Measurements from ENCODE around the gene SIAH3.
"Not testable (repeated sequence)": the region's sequence is repeated elsewhere in the genome, so short reads cannot be mapped to it uniquely, and the experiment has no call there.

The SIAH3 gene

DNA sequence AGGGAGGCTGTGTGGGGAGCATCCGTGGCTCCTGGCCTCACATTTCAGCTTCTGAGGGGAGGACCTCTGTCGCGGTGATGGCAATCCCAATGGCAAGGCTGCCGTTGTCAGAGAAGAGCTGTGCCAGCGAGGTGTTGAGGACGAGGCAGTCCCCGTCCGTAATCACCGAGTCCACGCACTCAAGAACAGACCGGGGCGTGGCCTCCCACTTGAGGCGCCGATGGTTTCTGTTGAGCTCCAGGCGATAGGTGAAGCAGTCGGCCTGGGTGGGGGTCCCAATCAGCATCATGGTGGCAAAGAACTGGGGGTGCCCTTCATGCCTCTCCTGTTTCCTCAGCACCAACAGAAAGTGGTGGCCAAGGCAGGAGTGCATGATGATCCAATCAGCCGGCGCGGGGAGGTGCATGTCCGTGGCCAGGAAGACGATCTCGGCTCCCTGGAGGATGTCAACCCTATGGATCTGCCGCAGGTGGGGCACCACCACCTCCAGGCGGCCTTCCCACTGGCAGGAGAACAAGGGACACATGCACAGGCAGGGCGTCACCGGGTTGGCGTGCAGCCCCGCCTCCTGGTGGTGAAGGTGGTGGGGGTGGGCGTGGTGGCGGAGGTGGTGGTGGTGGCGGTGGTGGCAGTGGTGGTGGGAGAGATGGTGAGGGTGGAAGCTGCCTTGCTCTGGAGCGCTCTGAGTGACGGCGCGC is 68.1 kb downstream of the SIAH3 start:
- no peak for DNase-seq (ENCODE audit: low read depth, low spot score)

DNA sequence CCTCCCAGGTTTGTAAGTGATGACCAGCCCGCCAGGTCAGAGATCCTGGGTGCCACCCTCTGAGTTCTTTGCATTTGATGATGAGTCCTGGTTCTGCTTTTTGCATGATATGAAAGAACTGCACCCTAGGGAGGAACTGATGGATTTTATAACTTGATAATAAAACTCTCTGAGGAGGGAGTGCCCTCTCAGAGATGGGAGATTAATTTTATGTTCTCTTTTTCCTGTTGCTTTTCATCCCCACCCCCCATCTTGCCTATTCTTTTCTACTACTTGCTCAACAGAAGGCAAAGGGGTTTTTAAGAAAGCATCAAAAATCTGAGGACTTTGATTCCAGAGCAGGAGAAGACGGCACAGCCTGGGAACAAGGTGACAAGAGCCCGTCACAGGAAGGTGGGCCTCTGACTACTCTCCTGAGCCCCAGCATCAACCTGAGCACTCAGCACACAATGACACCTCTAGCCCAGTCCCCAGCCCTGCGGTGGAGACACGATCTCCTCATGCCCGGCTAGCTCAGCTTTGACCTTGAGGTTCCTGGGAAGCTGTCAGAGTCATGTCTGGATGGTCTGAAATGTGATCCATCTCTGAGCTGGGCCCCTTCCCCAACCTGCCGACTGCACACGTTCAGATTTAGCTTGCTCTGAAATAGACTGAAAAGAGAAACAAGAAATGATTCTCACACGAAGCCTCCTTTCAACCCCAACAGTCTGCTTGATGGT is 69.1 kb downstream of the SIAH3 start:
- no peak for DNase-seq (ENCODE audit: low read depth, low spot score)

DNA sequence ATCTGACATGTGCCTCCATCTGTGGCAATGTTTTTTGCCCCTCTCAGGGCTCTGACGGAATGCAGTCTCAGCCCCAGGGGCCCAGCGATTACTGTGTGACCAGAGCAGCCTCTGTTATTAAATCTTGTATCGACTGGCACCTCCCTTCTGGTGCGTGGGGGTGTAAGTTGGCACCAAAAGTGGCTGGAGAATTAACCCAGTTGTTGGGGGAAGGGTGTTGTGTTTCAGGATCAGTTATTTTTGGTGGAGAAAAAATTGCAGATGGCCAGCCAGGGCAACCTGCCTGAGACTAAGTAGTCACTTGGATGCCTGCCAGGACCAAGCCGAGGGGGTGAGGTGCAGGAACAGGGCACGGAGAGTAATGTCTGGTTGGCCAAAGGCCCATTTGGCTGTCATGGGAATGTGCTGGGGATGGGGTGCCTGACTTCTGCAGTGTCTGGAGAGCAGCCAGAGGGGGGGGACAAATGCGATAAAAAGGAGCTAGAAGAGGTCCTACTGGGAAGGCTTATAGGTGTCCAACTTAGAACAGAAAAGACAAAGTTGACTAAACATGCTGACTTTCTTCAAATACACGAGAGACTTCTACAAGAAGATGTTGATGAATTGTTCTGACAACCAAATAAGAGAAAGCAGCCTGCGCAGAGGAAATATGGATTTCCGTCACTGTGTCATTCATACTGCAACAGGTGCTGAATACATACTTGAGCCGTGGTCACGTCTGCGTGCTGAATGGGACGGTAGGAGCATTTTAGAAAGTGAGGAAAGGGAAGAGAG is 69.8 kb downstream of the SIAH3 start:
- DNase-seq (ENCODE audit: low read depth, low spot score) = no peak

DNA sequence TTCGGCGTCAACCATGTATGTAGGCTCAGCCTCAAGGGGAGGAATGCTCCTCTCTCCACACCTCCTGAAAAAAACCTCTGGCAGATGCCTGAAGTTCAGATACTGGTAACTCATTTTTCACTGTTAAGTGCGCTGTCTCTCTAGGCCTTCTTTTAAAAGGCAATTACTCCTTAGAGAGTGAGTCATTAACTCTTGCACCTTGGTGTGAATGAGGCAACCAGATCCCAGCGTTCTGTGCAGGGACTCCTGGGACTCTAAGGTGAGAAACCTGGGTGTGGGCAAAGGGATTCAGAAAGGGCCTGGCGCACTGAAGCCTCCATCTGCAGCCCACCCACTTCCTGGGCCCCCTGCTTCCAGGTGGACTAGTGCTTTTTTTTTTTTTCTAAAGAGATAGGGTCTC is 71.7 kb downstream of the SIAH3 start:
- DNase-seq (ENCODE audit: low read depth, low spot score) = no peak

DNA sequence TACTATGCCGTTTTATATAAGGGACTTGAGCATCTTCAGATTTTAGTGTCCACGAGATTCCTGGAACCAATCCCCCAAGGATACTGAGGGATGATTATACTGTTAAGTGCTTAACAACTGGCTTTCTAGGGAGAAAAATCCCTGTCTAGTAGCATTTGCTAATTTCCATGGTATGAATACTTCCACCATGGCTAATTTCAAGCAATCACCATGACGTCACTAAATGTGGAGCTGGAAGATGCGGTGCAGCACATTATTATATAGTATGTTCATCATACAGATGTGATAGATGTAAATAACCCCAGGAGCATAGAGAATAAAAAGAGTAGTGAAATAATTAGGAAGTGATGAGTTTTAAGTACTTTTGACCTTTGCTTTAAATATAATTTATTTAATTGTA is 72.7 kb downstream of the SIAH3 start:
- no peak for DNase-seq (ENCODE audit: low read depth, low spot score)

DNA sequence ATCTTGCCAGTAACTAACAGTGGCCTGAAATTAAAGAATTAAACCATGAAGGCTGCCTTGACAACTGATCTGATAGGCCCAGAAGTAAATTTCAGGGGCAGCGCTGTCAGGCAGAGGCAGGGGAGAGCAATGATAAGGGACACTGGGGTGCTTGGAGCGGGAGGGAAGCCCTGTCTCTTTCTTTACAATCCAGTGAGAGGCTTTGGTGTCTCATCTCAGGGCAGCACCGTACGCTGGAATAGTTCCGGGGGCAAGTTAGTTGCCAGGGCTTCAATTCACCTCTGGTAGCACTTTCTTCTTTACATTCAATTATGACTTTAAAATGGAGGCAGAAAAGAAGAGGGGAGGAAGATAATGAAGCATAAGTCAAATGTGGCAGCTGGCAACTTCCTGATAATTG is 74.8 kb downstream of the SIAH3 start:
- no peak for DNase-seq (ENCODE audit: low read depth, low spot score)

DNA sequence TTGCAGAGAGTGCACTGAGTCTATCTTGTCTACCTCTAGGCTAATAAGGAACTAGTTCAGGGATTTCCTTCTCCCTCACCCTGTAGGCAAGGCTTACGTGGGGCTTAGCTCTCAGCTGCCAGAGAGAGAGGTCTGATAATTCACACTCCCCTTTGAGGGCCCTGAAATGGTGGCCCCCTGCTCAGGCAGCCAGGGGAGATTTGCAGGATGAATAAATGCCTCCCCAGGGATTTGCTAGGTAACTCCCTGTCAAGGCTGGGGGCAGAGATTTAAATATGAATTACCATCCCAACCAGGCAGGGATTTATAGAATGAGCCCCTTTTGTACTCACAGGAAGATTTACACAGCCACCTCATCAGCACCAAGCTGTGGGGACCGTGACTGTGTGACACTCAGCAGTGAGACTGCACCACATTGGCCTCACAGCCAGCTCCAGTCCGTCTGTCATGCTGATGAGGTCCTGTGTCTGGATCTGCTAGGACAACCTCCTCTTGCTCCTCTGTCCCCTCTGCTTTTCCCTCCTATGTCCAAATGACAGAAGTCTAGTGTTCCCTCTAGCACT is 76.1 kb downstream of the SIAH3 start:
- DNase-seq (ENCODE audit: low read depth, low spot score) = no peak

DNA sequence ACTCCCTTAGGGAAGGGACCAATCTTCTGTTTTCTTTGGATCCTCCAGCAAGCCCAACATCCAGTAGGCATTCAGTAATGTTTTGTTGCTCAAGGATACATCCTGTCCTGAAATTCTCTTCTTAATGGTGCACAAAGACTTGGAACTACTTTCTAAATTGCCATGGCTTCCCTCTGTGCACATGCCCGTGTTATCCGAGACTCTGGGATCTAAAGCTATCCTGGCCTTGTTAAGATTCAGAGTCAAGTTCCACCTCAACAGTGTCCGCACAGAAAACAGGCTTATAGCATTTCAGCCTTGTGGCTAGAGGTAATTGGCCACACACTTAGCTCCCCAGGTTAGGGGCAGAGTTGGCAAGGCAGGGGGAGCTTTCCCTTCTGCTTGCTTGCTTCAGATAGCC is 77.6 kb downstream of the SIAH3 start:
- DNase-seq (ENCODE audit: low read depth, low spot score) = no peak

DNA sequence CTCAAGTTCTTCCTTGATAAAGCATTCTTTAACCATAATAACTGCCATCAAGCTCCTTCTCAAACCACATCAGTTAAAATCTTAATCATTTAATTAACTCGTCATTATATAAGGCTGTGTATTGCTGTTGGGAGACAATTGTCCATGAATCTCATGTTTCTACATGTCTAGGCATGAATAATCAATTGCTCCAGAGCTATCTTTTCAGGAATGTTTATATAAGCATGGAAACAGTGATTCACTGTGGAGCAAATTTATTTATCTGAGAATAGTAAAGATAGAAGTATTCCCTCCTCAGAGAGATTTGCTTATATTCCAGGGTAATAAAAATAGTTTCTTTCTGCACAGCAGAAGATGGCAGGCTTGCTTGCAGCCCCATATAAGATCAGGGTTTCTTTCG is 78.3 kb downstream of the SIAH3 start:
- DNase-seq (ENCODE audit: low read depth, low spot score) = no peak

DNA sequence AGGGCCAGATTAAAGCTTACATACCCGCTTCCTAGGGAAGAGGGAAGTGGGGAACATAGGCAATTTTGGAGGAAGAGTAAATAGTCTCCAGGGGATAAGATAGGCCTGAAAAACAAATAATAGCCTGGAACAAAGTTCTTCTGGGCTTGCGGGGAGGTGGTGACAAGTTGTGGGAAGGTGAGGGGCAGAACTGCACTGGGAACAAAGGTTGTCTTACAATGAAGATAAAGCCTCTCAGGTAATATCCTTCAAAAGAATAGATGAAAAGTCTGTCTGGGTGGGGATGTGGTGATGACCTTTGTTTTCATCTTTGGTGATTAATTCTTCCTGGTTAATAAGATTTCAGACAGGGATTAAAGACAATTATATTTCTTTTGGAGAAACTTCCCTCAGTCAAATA is 80.7 kb downstream of the SIAH3 start:
- no peak for DNase-seq (ENCODE audit: low read depth, low spot score)

DNA sequence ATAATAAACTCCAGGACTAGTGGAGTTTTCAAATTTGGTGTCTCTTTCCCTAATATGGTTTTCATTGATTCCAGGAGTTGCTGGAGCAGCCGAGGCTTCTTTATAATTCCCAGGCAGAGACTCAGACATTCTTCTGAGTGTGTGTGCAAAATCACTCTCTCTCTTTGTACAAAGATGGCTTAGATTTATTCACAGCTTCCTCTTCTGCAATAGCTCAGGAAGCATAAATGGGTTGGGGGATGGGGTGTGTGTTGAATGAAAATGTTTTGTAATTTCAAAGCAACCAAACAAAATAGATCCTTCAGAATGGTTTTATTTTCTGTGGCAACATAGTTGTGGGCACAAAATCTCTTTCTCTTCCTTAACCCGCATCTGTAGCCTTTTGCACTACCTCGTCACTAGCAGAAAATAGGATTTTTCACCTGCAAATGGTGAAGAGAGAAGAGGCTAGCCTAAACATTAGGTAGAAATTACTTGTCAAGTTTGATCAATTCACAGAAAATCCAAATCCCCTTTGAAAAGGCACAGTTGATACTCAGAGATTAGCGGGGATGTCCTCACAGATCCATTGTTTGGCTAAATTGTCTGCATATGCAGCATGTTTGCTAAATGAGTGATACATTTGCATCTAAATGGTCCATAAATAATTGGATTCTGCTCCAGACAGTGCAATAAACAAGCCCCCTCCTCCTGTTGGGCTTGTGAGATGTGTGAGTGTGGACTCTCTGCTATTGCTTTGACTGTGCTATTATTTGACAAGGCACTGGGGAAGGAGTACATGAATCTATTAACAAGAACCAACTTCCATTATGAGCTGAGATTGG is 82.7 kb downstream of the SIAH3 start:
- DNase-seq (ENCODE audit: low read depth, low spot score) = no peak

DNA sequence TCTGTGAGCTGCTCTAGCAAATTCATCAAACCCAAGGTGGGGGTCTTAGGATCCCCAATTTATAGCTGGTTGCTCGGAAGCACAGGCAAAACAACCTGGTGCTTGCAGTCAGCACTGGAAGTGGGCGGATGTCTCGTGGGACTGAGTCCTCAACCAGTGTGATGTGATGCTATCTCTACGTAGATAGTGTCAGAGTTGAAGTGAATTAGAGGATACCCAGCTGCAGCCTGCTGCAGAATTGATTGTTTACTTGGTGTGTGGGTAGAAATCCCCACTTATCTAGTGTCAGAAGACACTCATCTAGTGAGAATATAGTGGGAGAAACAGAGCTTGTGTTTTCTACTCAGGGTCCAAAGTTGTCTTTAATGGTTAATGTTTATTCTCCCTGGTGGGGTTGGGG is 86.1 kb downstream of the SIAH3 start:
- no peak for DNase-seq (ENCODE audit: low read depth, low spot score)

DNA sequence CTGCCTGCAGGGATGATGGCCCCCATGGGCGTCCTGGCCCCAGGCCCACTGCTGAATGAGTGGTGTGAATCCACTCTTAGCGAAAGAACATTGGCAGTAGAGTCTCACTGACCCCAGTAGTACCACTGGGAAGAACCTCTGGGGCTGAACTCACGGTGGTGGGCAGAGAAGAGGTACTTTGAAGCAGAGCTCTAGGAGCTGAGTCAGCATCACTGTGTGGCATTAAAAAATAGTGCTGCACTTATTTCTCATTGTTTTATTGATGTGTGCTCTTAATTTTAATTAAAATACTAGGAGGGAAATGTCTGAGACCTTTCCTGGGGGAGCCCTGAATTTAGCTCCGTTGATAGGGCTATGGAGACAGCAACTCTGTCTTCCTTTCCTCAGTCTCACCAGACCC is 88.1 kb downstream of the SIAH3 start:
- DNase-seq (ENCODE audit: low read depth, low spot score) = no peak

DNA sequence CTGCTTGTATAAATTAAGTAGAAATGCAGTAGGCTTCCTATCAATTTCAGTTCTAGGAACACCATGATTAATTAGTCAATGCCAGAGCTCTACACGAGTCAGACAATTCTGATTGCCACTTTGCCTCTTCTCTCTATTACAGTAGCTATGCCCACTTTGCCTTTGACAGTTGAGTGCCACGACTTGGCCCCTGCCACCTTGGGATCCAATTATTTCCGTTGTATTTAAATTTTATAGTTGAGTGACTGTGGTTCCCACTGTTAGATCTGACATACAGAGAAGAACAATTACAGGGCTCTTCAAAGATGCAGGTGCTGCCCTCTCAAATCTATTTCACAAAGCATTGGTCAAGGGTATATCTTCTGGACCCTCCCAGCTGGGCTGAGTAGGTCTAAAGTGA is 94.0 kb downstream of the SIAH3 start:
- not testable (repeated sequence) for DNase-seq (ENCODE audit: low read depth, low spot score)

DNA sequence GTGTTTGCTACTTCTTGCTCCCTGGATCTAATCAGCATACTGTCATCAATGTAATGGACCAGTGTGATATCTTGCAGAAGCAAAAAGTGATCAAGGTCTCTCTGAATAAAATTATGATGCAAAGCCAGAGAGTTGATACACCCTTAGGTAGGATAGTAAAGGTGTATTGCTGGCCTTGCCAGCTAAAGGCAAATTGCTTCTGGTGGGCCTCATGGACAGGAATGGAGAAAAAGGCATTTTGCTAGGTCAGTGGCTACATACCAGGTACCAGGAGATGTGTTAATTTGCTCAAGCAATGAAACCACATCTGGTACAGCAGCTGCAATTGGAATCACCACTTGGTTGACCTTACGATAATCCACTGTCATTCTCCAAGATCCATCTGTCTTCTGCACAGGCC is 95.1 kb downstream of the SIAH3 start:
- DNase-seq (ENCODE audit: low read depth, low spot score) = not testable (repeated sequence)

DNA sequence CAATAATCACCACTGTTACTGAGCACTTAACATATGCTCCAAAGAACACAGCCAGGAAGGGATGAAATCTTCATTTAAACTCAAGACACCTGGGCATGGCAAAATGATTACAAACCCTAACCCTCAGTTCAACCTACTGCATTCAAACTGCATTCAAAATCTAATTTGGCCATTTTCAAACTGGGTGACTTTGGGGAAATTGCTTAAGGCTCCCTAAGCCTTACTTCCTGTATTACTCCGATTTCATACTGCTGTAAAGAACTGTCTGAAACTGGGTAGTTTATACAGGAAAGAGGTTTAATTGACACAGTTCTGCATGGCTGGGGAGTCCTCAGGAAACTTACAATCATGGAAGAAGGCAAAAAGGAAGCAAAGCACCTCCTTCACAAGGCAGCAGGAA is 99.0 kb downstream of the SIAH3 start:
- no peak for DNase-seq (ENCODE audit: low read depth, low spot score)

DNA sequence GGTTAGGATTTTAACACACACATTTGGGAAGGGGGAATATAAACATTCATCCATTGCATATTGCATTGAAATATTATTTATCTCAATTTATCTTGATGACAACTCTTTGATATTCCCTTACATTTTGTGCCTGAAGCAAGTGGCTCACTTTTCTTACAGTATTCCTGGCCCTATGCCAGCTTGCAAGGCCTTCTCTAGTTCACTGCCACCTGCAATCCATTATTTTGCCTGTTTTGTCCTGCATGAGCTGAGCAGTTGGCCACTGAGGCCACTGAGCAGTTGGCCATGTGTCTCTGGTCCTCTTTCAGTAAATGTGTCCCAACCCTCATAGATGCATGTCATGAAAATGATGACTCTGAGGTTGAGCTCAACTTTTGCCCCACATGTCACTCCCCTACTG is 99.7 kb downstream of the SIAH3 start:
- DNase-seq (ENCODE audit: low read depth, low spot score) = no peak

DNA sequence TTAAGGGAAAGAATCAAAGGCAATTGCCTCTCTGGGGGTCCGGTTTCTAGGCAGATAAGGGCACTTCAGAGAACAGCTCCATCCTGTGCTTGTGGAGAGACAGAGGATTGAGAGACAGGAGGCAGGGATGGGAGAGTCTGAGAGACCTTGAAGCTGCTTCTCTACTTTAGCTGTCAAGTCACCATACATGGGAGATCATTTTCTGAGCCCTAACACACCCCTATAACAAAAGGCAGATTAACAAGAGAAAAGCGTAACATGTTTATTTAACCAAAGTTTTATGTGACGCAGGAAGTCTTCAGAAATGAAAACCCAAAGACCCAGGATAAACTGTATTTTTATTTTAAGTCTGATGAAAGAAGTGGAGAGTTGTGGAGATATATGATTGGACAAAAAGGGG is 101.0 kb downstream of the SIAH3 start:
- DNase-seq (ENCODE audit: low read depth, low spot score) = no peak

DNA sequence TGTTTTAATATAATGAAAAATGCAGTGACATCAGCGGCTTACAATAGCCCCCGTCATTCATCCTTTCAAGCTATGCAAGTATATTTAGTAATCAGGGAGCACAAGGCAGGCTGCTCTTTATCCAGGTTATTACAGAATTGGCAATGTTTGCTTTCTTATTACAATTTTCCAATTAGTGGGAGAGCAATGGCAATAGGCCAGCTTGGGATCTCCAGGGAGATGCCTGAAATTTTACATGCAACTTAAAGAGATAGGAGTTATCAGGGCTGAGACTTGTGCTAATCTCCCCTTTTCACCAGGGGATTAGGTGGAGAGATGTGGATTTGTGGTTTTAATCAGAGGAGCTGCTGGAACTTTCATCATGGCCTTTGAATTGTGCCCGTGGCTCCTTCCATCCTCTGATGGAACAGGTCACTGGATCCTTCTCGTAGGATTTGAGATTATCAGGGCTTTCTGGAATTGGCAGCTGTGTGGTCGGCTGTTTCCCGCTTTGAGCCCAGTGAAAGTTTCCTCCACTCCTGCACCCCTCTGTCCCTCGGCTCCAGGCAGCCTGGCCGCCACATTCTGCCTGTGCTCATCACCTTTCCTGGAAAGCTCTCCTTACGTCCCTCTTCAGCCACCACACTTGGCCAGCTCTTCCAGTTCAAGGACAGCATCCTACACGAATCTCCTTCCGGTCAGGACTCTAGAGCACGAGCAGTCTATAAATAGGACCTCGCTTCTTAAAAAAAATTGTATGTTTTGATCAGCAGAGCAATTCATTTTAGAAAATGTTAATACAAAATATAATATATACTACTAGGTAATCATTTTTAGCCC is 102.4 kb downstream of the SIAH3 start:
- no peak for DNase-seq (ENCODE audit: low read depth, low spot score)

DNA sequence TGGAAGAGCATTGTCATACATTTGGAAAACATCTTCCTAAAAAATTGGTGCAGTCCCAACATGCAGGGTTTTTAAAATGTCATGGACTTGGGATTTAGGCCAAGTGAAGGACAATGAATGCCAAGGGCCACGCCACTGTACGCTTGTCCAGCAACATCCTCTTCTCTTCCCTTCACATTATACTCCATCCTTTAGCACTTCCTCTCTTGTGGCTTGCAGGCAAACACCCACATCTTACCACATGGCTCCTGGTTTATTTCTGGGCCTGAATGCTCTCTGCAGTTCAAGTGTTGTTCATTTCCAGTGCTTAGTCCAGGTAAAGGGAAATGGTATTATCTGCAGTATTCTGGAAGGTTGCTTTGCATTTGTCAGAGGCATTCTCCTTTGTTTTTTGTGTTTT is 104.5 kb downstream of the SIAH3 start:
- no peak for DNase-seq (ENCODE audit: low read depth, low spot score)

DNA sequence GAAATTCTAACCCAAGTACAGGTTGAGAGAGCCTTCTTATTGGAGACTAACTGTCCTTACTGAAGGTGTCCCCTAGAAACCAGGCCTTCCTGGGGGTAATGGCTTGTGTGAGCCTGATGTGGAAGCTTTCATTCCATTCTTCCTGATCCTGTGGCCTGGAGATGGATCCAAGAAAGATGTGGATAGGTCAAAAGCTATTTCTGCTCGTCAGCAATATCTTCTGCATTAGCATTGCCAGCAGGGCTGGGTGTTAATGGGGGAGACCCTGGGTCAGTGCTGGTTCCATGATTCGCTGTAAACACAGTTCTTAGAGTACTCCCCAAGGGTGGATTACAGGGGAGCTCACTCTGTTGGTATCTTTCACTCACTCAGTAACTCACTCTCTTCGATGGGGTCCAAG is 106.6 kb downstream of the SIAH3 start:
- no peak for DNase-seq (ENCODE audit: low read depth, low spot score)

Measured in brain pericyte (primary cell).